Thyroid gland (tissue), 4 donors: ENCODE data around the gene TUT7.

ENCODE experiments used
- CTCF ChIP-seq, 6 experiments: fragments of 200-600 bp in 3 of 6; fragments of 450-650 bp in 3 of 6; sonication (generic) in 3 of 6; IDR thresholded peaks; one replicate each; pipeline ENCODE4 v1.5.1; 2016 to 2019; ENCODE audit warnings: antibody characterized with exemption in 6 of 6, mild to moderate bottlenecking in 2 of 6, inconsistent platforms in 1 of 6, moderate library complexity in 1 of 6
- POLR2A ChIP-seq, 2 donors: fragments of 450-650 bp; IDR thresholded peaks; one replicate each; pipeline ENCODE4 v1.6.1; 2017; ENCODE audit warnings: antibody characterized with exemption in 2 of 2, mild to moderate bottlenecking in 2 of 2, moderate library complexity in 1 of 2

DNA sequence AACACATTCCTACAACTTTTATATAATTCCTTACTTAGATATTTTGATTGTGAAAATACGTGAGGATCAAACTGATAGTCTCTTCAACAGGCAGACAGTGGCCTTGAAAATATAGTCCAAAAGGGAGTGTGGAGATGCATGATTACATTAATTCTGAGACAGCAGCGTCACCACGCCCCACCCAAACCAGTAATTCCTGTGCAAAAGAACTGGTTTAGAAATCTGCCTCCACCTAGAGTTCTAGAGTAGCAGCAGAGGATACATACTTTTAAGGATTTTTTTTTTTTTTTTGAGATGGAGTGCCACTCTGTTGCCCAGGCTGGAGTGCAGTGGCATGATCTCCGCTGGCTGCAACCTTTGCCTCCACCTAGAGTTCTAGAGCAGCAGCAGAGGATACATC is 1.6 kb upstream of the TUT7 start:
- TF ChIP-seq CTCF (IDR thresholded peaks at IDR 0.05), result no peak
- TF ChIP-seq POLR2A (IDR thresholded peaks at IDR 0.05), result no peak
